Left lung (tissue), 10 donors: ENCODE results near the gene LEMD3. TPM values are rescaled to one million over a fixed set of nuclear protein-coding genes. Genes with fewer than 3 reads are reported as not detected.
A peak's percentile ranks its signal among the peaks of the same experiment; 100 is the strongest.

Experiments used
- ATAC-seq: fragments of 200-7000 bp; cut with Tn5 transposase; one replicate; pipeline ENCODE4 v1.9.1; 2020; ENCODE audit warnings: moderate library complexity
- DNase-seq, 4 donors: peaks; one replicate each; pipeline ENCODE4 v3.0.0-alpha.2; 2013 to 2020
- H3K27ac ChIP-seq, 2 donors: fragments of 200-600 bp; sonication (generic) in 1 of 2; one replicate each; pipeline versions ENCODE4 v1.5.0 to v1.8.0; 2020 to 2021
- H3K27me3 ChIP-seq, 2 donors: fragments of 200-600 bp; sonication (generic) in 1 of 2; one replicate each; pipeline versions ENCODE4 v1.5.0 to v1.8.0; 2020 to 2021
- H3K36me3 ChIP-seq, 2 donors: fragments of 200-600 bp; sonication (generic) in 1 of 2; one replicate each; pipeline versions ENCODE4 v1.5.0 to v1.8.0; 2020 to 2021
- H3K4me1 ChIP-seq, 2 donors: fragments of 200-600 bp; one replicate each; pipeline ENCODE4 v1.8.0; 2021
- H3K4me3 ChIP-seq, 2 donors: fragments of 200-600 bp; sonication (generic) in 1 of 2; one replicate each; pipeline versions ENCODE4 v1.5.0 to v1.8.0; 2020 to 2021; ENCODE audit warnings: mild to moderate bottlenecking in 1 of 2
- H3K9me3 ChIP-seq, 2 donors: fragments of 200-600 bp; sonication (generic) in 1 of 2; one replicate each; pipeline versions ENCODE4 v1.5.0 to v1.8.0; 2020 to 2021
- intact Hi-C, 2 donors: fragments of 100-400 bp; cut with DNase I; formaldehyde crosslinking; loops; one replicate each; pipeline versions ENCODE4 v1.11.2 to v1.14.2; 2022
- polyA plus RNA-seq, 6 donors: library from polyadenylated mRNA; unstranded; fragments of 120-200 nt; gene quantifications; one replicate each; pipeline ENCODE4 v1.2.1, GENCODE V29; 2013; ENCODE audit not compliant: insufficient read length in 6 of 6
- total RNA-seq, 2 donors: library from RNA; stranded (reverse); fragmentation: NEBNext Ultra II Directional; extraction: Animal tissue kit (Norgen Biotek cat#: 25700); gene quantifications; one replicate each; pipeline ENCODE4 v1.2.1, GENCODE V29; 2021
- TF ChIP-seq, protein P1 (sequence below), 2 donors: fragments of 200-600 bp; sonication (generic) in 1 of 2; IDR thresholded peaks; one replicate each; pipeline versions ENCODE4 v1.5.0 to v1.8.0; 2021; ENCODE audit warnings: antibody characterized with exemption in 2 of 2
- donor health status: DM: no; HTN: yes; CAD: no.
- donor health status: DM: no; HTN: no; CAD: no.

LEMD3 gene
- total and polyA plus RNA-seq, 8 donors, result 26.5 to 47.0 (median 43.1) TPM

- ATAC-seq (no peak), DNase-seq (no peak)
- Histone ChIP-seq H3K4me3 (no peak overlapping the region), H3K9me3 (no peaks in the 10 kb centered on the region), H3K36me3 (no peaks in the 10 kb centered on the region), H3K27ac (no peak overlapping the region), H3K27me3 (no peaks in the 10 kb centered on the region), H3K4me1 (peaks cover 0 to 25% of the 10 kb centered on the region in 2 donors)
- intact Hi-C loops, result no loop called here
- TF ChIP-seq, protein P1, sequence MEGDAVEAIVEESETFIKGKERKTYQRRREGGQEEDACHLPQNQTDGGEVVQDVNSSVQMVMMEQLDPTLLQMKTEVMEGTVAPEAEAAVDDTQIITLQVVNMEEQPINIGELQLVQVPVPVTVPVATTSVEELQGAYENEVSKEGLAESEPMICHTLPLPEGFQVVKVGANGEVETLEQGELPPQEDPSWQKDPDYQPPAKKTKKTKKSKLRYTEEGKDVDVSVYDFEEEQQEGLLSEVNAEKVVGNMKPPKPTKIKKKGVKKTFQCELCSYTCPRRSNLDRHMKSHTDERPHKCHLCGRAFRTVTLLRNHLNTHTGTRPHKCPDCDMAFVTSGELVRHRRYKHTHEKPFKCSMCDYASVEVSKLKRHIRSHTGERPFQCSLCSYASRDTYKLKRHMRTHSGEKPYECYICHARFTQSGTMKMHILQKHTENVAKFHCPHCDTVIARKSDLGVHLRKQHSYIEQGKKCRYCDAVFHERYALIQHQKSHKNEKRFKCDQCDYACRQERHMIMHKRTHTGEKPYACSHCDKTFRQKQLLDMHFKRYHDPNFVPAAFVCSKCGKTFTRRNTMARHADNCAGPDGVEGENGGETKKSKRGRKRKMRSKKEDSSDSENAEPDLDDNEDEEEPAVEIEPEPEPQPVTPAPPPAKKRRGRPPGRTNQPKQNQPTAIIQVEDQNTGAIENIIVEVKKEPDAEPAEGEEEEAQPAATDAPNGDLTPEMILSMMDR (IDR thresholded peaks at IDR 0.05), result no peak
These were observed 18.3 kb downstream of the LEMD3 start for GRCh38 chr12:65187665-65188064.

- TF ChIP-seq, protein P1 (IDR thresholded peaks at IDR 0.05), result no peak
- no peaks in the 10 kb centered on the region for H3K9me3 ChIP-seq
- intact Hi-C loops, result no loop called here
- H3K36me3 ChIP-seq, result no peaks in the 10 kb centered on the region
- ATAC-seq, result peak; percentile 27
- H3K27me3 ChIP-seq, result no peaks in the 10 kb centered on the region
- H3K27ac ChIP-seq, result no peak overlapping the region
- no peak for DNase-seq
- peaks cover 0 to 29% of the 10 kb centered on the region in 2 donors for H3K4me1 ChIP-seq
- H3K4me3 ChIP-seq, result no peak overlapping the region
These were observed 18.9 kb downstream of the LEMD3 start for GRCh38 chr12:65188179-65188701.

DNA sequence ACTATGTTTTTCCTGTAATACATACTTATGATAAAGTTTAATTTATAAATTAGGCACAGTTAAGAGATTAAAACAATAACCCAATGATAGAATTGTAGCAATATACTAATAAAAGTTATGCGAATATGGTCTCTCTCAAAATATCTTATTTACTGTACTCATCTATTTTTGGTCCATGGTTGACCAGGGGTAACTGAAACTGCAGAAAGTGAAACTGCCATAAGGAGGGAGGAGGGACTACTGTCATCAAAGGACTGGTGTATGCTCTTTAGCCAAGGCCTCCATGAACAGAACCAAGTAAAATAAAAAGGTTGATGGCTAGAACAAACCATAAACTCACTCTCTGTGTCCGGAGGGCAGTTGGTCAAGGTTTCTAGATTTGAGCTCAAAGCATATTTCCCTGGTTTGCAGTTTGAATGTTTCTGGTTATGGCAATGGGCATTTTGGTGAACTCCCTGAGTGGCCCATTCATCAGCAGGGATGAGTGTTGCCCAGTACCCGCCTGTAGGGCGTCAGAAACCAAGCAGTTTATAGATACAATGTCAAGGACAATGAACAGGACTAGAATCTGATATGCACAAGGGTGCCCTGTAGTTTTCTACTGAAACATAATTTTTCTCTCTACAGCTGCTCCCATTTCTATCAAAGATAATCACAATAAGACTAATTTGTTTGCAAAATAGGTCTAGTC lies 19.8 kb downstream of the LEMD3 start:
- Histone ChIP-seq H3K27me3 (no peaks in the 10 kb centered on the region), H3K36me3 (no peaks in the 10 kb centered on the region), H3K4me1 (peaks cover 0 to 25% of the 10 kb centered on the region in 2 donors), H3K4me3 (no peak overlapping the region), H3K27ac (no peak overlapping the region), H3K9me3 (no peaks in the 10 kb centered on the region)
- DNase-seq (no peak), ATAC-seq (no peak)
- TF ChIP-seq, protein P1 (IDR thresholded peaks at IDR 0.05), result no peak
- intact Hi-C loops, result no loop called here

DNA sequence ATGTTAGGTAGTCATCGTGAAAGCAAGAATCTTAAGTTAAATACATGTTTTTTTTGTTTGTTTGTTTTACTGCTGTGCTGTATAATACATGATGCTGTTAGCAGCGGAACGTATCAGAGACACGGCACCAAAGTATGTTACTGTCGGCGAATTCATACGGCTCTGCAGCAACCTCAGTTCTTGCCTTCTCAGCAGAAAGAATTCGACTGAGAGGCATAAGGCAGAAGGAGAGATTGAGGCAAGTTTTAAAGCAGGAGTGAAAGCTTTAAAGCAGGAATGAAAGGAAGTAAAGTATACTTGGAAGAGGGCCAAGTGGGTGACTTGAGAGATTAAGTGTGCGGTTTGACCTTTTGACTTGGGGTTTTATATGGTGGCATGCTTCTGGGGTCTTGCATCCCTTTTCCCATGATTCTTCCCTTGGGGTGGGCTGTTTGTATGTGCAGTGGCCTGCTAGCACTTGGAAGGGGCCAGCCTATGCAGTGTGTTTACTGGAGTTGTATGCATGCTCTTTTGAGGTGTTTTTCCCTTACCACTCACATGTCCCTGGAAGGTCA lies 23.7 kb downstream of the LEMD3 start:
- DNase-seq (no peak), ATAC-seq (no peak)
- Histone ChIP-seq H3K36me3 (no peaks in the 10 kb centered on the region), H3K27ac (no peak overlapping the region), H3K4me1 (peaks cover 0 to 12% of the 10 kb centered on the region in 2 donors), H3K9me3 (no peaks in the 10 kb centered on the region), H3K27me3 (no peaks in the 10 kb centered on the region), H3K4me3 (no peak overlapping the region)
- intact Hi-C loops, result no loop called here
- TF ChIP-seq, protein P1 (IDR thresholded peaks at IDR 0.05), result no peak

GRCh38 chr12:65194949-65195348 lies 25.6 kb downstream of the LEMD3 start:
- H3K4me3 ChIP-seq, result no peak overlapping the region
- intact Hi-C loops, result no loop called here
- no peak overlapping the region for H3K27ac ChIP-seq
- H3K36me3 ChIP-seq, result no peaks in the 10 kb centered on the region
- DNase-seq (no peak), ATAC-seq (no peak)
- peaks cover 0 to 7% of the 10 kb centered on the region in 2 donors for H3K4me1 ChIP-seq
- no peaks in the 10 kb centered on the region for H3K9me3 ChIP-seq
- no peaks in the 10 kb centered on the region for H3K27me3 ChIP-seq
- TF ChIP-seq, protein P1 (IDR thresholded peaks at IDR 0.05), result no peak
